Measurements from ENCODE around the gene FOXO1. TPM values are rescaled to one million over a fixed set of nuclear protein-coding genes. Genes with fewer than 3 reads are reported as not detected.

The FOXO1 gene
- total and polyA plus RNA-seq, 2 of the 13 experiments (the other 11 are each of a cell fraction or from before 2014, with no cell fraction given): 8.1 to 13.1 TPM

DNA sequence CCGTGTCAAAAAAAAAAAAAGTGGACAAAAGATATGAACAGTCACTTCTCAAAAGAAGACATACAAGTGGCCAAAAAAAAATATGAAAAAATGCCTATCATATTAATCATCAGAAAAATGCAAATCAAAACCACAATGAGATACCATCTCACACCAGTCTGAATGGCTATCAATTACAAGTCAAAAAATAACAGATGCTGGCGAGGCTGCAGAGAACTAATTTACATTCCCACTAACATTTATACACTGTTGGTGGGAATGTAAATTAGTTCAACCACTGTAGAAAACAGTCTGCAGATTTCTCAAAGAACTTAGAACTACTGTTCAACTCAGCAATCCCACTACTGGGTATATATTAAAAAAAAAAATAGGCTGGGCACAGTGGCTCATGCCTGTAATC lies 26.5 kb upstream of the FOXO1 start (continued):
- TF ChIP-seq, protein P1, sequence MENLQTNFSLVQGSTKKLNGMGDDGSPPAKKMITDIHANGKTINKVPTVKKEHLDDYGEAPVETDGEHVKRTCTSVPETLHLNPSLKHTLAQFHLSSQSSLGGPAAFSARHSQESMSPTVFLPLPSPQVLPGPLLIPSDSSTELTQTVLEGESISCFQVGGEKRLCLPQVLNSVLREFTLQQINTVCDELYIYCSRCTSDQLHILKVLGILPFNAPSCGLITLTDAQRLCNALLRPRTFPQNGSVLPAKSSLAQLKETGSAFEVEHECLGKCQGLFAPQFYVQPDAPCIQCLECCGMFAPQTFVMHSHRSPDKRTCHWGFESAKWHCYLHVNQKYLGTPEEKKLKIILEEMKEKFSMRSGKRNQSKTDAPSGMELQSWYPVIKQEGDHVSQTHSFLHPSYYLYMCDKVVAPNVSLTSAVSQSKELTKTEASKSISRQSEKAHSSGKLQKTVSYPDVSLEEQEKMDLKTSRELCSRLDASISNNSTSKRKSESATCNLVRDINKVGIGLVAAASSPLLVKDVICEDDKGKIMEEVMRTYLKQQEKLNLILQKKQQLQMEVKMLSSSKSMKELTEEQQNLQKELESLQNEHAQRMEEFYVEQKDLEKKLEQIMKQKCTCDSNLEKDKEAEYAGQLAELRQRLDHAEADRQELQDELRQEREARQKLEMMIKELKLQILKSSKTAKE (CRISPR knock-in tag; IDR thresholded peaks at IDR 0.05; ENCODE audit: borderline replicate concordance): no peak
- TF ChIP-seq REPIN1 (CRISPR knock-in tag; IDR thresholded peaks at IDR 0.05; ENCODE audit: borderline replicate concordance, low read depth) (no peak), RAD51 (IDR thresholded peaks at IDR 0.05; ENCODE audit: borderline replicate concordance) (no peak), EZH2 (conservative IDR thresholded peaks at IDR 0.05; ENCODE audit: low read depth, low read length) (no peak), PREB (CRISPR knock-in tag; IDR thresholded peaks at IDR 0.05) (no peak), KDM5A (IDR thresholded peaks at IDR 0.05; ENCODE audit: borderline replicate concordance, low read length) (no peak), THAP11 (CRISPR knock-in tag; IDR thresholded peaks at IDR 0.05) (no peak), HNRNPLL (IDR thresholded peaks at IDR 0.05; ENCODE audit: low read depth, low read length, poor library complexity, severe bottlenecking) (no peak), CEBPB (IDR thresholded peaks at IDR 0.05; ENCODE audit: borderline replicate concordance, low read depth, low read length) (no peak), HCFC1 (IDR thresholded peaks at IDR 0.05; ENCODE audit: low read depth, low read length) (no peak)
- TF ChIP-seq, protein P2, sequence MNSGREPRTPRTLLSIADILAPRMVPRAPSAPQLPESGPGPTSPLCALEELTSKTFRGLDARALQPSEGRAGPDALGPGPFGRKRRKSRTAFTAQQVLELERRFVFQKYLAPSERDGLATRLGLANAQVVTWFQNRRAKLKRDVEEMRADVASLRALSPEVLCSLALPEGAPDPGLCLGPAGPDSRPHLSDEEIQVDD (CRISPR knock-in tag; IDR thresholded peaks at IDR 0.05; ENCODE audit: borderline replicate concordance): no peak
